Measurements from ENCODE around the gene ZNF410. TPM values are rescaled to one million over a fixed set of nuclear protein-coding genes. Genes with fewer than 3 reads are reported as not detected.

The ZNF410 gene
- total RNA-seq (2022; extraction: Qiagen RNA extraction), result 45.3 to 56.5 TPM (median 46.0 TPM) in 5 replicates

DNA sequence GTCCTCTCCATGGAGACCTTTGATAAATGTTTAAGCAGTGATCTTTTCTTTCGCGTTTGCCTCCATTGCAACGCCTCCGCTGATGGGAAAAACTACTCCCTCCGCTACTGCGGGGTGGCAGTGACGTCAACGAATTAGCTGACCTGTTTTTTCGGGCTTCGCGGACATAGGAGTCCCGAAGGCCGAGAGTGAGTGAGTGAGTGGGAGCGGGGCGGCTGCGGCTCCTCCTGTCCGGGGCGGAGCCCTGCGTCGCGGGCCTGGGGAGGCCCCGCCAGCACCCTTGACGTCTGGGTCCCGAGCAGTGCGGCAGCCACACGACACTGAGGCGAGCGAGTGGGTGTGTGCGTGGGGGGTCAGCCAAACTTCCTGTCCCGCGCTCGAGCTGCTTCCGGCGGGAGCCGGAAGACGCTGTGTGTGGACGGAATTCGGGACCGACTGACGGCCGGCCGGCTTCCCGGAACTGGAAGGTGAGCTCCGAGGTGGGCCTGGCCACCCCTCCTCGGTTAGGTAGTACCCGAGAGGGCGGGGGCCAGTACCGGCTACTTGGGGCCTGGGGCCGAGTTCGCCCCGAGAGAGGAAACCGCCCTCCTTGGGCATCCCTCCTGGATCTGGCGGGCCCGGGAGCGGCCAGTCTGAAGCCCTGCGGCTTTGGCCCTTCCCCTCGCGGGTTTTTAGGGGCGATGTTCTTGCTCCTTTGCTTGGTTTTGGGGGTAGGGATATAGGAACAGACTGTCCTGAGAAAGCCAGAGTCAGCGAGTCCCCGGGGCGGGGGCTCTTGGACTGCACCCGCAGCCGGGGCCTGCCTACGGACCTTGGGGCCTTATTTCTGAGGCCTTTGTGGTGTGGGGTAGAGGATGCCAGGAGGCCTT is at the start of gene ZNF410:
ZNF410 (plus strand) TSS at position 411 of the 869 bp plus-strand sequence. CDS start 5,317 bp downstream, outside the sequence.

GRCh38 chr14:73851567-73852382 is 34.9 kb upstream of the ZNF410 start, which contains the start of gene PTGR2:
PTGR2 (plus strand) TSS chr14:73851831; CDS start chr14:73858863, 7,032 bp downstream.

GRCh38 chr14:73949752-73950734 is 63.4 kb downstream of the ZNF410 start, which contains the start of the genes COQ6 and FAM161B:
COQ6 (plus strand) TSS chr14:73950302; CDS start chr14:73950333, 31 bp downstream.
FAM161B (minus strand) TSS chr14:73950094; CDS start chr14:73950026, 68 bp downstream.

Other genes with a start within 250 kb of the ZNF410 start
- gene DNAL1, start 241.9 kb upstream of the ZNF410 start, total RNA-seq (2022; extraction: Qiagen RNA extraction), result 8.5 to 11.1 TPM (median 10.0 TPM) in 5 replicates
- gene PNMA1, start 172.5 kb upstream of the ZNF410 start, total RNA-seq (2022; extraction: Qiagen RNA extraction), result 54.6 to 64.6 TPM (median 59.6 TPM) in 5 replicates
- gene PTGR2, start 35.0 kb upstream of the ZNF410 start, total RNA-seq (2022; extraction: Qiagen RNA extraction), result 7.1 to 10.6 TPM (median 8.4 TPM) in 5 replicates
- gene FAM161B, start 63.2 kb downstream of the ZNF410 start, total RNA-seq (2022; extraction: Qiagen RNA extraction), result 1.5 to 1.8 TPM (median 1.7 TPM) in 5 replicates
- gene COQ6, start 63.4 kb downstream of the ZNF410 start, total RNA-seq (2022; extraction: Qiagen RNA extraction), result 24.4 to 29.6 TPM (median 28.1 TPM) in 5 replicates
- 5.7 to 7.3 TPM (median 6.7 TPM) in 5 replicates for gene ENTPD5, start 132.4 kb downstream of the ZNF410 start, total RNA-seq (2022; extraction: Qiagen RNA extraction)
- 2.0 to 4.7 TPM (median 3.4 TPM) in 5 replicates for gene BBOF1, start 132.5 kb downstream of the ZNF410 start, total RNA-seq (2022; extraction: Qiagen RNA extraction)
- gene ALDH6A1, start 197.6 kb downstream of the ZNF410 start, total RNA-seq (2022; extraction: Qiagen RNA extraction), result 2.4 to 3.1 TPM (median 2.5 TPM) in 5 replicates
- gene LIN52, start 198.1 kb downstream of the ZNF410 start, total RNA-seq (2022; extraction: Qiagen RNA extraction), result 3.8 to 7.0 TPM (median 4.4 TPM) in 5 replicates